Activated CD8-positive, alpha-beta memory T cell treated with anti-CD3 and anti-CD28 coated beads, Interleukin-2, amount 50 U/mL, for 24 hours (primary cell): ENCODE data around the gene DIP2A.

Experiments used
- DNase-seq: peaks from one replicate; pipeline ENCODE4 v3.0.0-alpha.2; 2020; ENCODE audit errors: extremely low read depth

Gene DIP2A

DNA sequence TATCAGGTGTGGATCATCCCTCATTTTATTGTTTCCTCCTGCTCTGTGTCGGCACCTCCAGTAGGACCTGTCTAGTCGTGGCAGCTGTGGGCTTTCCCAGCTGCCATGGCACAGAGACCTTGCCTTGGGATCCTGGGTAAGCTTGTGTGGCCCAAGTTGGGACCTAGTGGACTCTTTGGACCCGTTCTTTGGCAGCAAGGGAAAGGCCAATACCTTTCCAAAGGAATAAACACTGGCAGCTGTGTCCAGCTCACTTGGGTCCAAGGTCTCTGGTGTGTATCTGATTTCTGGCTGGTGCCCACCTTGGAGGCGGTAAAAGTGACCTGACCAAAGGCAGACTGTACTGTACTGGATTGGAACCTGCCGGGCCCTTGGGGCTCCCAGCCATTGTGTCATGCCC is 21.8 kb downstream of the DIP2A start:
- no peak for DNase-seq

- no peak for DNase-seq
These were observed 23.6 kb downstream of the DIP2A start for GRCh38 chr21:46482225-46482845.

DNA sequence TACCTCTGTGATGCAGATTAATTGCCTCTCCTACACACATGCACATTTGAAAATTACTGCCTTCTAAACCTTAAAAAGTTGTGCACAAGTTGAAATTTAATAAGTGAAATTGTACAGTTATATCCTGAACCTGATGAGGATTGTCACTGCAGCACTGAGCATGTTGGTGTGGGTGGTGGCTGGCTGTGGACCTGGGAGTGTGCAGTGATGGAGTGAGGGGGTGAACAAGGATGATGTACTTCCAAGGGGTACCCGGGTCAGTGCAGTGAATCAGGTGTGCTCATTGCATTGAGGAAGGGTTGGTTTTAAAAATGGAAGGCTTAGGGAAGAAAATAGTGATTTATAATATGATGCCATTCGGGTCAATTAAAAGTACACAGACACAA is 24.1 kb downstream of the DIP2A start:
- no peak for DNase-seq

GRCh38 chr21:46483300-46484295 is 24.9 kb downstream of the DIP2A start:
- DNase-seq, result no peak

GRCh38 chr21:46486481-46487126 is 27.9 kb downstream of the DIP2A start:
- no peak for DNase-seq

DNA sequence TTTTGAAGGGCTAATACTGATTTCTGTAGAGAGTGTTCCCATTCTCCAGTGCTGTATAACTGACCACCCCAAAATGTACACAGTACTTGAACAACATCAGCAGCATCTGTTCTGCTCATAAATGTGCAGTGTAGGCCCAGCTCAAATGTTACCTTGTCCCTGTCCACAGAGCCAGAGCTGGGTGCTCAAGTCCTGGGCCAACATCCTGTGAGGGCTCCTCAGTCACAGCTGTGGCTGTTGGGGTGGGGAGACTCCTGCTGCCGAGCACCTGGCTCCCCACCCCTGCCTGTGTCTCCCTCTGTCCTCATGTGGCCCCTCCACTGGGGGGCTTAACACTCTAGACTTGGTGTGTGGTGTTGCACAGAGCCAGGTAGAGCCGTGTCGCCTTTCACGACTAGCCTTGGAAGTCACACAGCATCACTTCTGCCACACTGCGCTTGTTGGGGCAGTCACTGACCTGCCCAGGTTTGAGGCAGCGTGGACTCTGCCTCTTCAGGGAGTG is 30.5 kb downstream of the DIP2A start:
- no peak for DNase-seq

DNA sequence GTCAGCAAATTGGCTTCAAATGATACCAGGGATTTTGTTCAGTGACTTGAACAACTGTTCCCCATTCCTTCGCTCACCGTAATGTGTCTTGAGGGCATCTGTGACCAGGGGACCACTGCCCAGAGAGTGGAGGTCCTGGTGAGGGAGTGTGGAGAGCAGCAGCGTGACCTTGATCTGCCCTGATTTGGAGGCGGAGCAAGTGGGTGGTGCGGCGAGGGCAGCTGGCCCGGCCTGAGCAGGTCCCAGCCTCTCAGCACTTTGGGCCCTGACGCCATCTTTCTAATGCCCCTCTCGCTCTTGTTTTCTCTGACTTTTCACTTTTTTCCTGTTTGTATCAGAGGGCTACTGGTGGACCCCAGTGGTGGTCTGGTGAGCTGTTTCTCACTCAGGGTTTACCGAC is 31.1 kb downstream of the DIP2A start:
- no peak for DNase-seq

DNA sequence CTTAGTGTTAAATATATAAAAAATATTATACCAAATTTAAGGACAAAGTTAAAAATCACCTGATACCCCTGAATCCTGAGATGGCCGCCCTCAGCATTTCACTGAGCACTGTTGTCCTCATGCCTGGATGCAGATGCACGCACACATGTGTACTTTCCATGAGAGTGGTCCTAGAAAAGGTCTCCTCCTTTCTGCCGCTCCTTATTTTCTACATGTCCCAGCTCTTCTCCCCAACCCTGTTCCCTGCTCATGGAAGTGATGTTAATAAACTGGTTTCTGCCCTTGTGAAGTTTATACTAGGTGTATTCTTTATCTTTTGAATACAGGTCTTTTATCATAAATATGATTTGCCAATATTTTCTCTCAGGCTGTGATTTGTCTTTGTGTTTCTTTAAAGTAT is 32.9 kb downstream of the DIP2A start:
- DNase-seq, result no peak

DNA sequence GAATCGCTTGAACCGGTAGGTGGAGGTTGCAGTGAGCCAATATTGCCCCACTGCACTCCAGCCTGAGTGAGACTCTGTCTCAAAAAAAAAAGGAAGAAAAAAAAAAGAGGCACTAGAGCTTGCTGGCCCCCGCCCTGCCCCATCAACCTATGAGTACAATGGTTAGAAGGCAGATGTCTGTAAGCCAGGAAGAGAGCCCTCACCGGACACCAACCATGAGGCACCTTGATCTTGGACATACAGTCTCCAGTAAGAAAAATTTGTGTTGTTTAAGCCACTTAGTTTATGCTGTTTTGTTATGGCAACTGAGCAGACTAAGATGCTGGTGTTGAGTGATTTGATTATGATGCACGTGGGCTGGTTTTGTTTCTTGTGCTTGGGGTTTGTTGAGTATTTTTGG is 34.2 kb downstream of the DIP2A start:
- no peak for DNase-seq

- no peak for DNase-seq
These were observed 35.1 kb downstream of the DIP2A start for GRCh38 chr21:46493828-46494227.

DNA sequence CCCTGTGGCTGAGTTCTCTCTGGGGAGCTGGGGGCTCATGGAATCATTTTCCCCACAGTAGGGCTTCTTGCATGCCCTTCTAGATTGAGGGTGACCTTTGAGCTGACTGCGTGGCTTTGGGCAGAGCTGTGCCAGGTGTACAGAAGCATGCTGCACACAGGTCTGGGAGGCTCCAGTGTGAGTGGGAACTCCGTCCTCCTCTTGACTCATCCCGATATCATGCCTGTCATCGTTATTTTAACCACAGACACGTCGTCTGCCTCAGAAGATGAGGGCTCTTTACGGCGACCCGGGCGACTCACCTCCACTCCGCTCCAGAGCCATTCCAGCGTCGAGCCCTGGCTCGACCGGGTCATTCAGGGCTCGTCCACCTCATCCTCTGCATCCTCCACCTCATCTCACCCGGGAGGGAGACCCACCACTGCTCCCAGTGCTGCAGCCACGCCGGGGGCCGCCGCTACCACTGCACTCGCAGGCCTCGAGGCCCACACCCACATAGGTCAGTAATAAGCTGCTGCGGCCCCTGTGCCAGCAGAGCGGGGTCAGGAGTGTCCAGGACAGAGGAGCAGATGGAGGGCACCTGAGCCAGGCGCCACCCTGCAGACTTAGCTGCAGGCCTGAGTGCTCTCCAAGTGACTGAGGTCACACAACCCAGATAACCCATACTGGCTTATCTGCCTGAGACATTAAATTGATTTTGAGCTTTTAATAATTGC is 39.8 kb downstream of the DIP2A start:
- no peak for DNase-seq

GRCh38 chr21:46500224-46500861 is 41.7 kb downstream of the DIP2A start:
- DNase-seq, result no peak

DNA sequence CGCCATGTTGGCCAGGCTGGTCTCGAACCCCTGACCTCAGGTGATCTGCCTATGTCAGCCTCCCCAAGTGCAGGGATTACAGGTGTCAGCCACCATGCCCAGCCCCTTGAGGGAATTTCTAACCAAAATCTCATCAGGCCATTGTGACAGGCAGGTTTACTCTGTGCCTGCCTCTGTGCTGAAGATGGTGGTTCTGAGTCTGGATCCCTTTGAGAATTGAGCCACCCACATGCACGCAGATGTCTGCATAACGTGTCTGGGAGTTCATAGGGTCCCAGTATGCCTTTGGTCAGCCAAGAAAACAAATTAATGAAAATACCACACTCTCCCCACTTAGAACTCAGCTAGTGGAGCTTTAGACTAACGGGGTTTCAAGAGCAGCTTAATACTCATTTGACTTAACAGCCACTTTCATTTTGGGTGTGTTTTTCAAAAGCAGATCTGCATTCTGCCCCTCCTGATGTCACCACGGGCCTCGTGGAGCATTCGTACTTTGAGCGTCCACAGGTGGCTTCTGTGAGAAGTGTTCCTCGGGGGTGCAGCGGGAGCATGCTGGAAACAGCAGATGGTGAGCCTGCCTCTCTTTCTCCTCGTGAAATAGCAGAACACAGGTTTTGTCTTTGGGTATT is 45.3 kb downstream of the DIP2A start:
- DNase-seq, result no peak

GRCh38 chr21:46504666-46505065 is 46.0 kb downstream of the DIP2A start:
- no peak for DNase-seq

GRCh38 chr21:46507562-46507961 is 48.9 kb downstream of the DIP2A start:
- no peak for DNase-seq

DNA sequence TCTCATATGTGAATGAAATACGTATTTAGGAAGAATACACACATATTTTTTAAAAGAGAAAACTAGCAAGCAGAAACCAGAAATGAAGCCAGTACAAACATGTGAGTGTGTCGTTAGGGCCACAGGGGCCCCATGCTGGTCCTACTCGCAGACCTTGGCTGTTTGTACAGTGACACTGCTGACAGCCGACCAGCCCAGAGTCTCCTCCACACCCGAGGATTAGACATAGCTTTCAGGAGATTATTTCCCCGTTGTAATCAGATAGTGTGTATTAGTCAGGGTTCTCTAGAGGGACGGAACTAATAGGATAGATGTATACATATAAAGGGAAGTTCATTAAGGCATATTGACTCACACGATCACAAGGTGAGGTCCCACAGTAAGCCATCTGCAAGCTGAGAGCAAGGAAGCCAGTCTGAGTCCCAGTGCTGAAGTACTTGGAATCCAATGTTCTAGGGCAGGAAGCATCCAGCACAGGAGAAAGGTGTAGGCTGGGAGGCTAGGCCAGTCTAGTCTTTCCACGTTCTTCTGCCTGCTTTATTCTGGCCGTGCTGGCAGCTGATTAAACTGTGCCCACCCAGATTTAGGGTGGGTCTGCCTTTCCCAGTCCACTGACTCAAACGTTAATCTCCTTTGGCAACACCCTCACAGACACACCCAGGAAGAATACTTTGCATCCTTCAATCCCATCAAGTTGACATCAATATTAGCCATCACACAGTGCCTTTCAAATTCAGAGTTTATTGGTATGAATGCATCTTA is 51.2 kb downstream of the DIP2A start:
- DNase-seq, result no peak

DNA sequence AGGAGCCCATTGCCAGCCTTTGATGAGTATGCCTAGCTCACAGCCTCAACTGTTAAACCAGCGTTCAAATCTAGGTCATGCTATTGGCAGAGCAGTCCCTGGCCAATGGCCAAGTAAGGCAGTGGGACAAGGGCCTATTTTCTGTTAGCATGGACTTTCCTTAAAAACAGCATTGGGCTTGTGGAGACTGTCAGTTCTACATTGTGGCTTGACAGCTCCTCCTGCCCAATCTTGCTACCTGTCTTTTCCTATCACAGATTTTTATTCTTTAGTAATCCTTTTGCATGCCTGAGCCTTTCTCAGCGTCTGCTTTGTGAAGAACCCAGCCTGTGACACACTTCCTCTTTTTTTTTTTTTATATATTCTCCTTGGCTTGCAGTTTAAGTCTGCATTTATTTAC is 56.4 kb downstream of the DIP2A start:
- no peak for DNase-seq

DNA sequence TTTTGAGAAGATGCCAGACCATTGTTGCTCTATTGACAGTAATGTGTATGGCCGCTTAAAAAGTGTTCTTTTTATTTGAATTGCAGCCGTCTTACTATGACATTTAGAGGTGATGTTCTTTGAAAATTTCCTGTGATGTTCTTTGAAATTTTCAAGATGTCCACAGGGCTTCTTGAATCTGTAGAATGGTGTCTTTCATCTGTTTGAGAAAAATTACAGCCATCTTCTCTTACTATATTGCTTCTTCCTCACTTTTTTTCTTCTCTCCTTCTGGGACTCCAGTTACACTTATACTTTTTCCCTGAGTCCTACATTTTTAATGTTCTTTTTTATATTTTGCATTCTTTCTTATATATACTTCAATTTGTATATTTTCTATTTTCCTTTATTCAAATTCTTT is 57.4 kb downstream of the DIP2A start:
- no peak for DNase-seq

DNA sequence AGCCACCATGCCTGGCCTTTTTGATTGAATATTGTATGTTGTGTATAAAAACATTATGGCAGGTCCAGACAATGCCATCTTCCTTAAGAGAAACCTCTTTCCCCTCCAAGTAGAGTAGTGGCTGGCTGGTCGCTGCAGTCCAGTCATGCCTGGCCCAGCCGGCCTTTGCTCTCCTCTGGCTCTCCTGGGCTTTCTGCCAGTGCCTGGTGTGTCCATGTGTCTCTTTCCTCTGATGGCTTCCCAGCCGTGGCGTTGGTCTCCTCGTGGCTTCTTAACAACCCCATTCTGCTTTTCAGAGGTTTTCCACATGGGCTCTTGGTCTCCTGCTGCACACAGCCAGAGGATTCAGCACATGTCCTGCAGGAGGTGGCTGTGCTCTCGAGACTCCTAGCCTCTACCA is 58.7 kb downstream of the DIP2A start:
- DNase-seq, result no peak

DNA sequence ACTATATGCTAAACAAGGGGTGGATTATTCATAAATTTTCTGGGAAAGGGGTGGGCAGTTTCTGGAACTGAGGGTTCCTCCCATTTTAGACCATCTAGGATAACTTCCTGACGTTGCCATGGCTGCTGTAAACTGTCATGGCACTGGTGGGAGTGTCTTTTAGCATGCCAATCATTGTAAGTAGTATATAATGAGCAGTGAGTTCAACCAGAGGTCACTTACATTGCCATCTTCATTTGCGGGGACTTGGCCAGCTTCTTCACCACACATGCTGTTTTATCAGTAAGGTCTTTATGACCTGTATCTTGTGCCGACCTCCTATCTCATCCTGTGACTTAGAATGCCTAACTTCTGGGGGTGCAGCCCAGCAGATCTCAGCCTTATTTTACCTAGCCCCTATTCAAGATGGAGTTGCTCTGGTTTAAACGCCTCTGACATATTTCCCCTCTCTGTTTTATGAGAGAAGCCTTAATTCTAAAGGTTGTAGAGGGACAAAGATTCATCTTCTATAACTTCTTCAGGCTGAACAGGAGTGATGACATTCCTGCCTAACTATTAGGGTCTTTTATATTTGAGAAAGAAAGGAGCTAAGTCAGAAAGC is 60.4 kb downstream of the DIP2A start:
- no peak for DNase-seq
